OCI-LY3 (cell line): ENCODE data around the gene GPM6B.

ENCODE experiments used
- H2AFZ ChIP-seq: fragments of 200-600, 300-600 bp; shearing (Covaris generic); 2 replicates; pipeline ENCODE4 v1.6.0; 2014; ENCODE audit warnings: antibody characterized with exemption, low read depth, low read length
- H3K27ac ChIP-seq: fragments of 200-600, 300-600 bp; sonication (generic); 2 replicates; pipeline ENCODE4 v1.5.1; 2014; ENCODE audit warnings: mild to moderate bottlenecking, low read length, moderate library complexity, mixed read lengths
- H3K27me3 ChIP-seq: fragments of 200-600, 300-600 bp; sonication (generic); 2 replicates; pipeline ENCODE4 v1.6.1; 2014; ENCODE audit warnings: low read depth, low read length, mixed read lengths
- H3K36me3 ChIP-seq: fragments of 200-600, 300-600 bp; sonication (generic); replicated peaks from 2 replicates; pipeline ENCODE3; 2014; ENCODE audit warnings: low read depth, low read length, mixed read lengths
- H3K4me1 ChIP-seq: fragments of 300-600, 200-600 bp; sonication (generic); 2 replicates; pipeline ENCODE4 v1.6.1; 2014; ENCODE audit warnings: low read length, mixed read lengths
- H3K4me2 ChIP-seq: fragments of 200-600, 300-600 bp; sonication (generic); 2 replicates; pipeline ENCODE4 v1.6.1; 2014; ENCODE audit warnings: low read length, mixed read lengths
- H3K4me3 ChIP-seq: fragments of 300-600, 200-600 bp; sonication (generic); 2 replicates; pipeline ENCODE4 v1.5.1; 2014; ENCODE audit warnings: antibody characterized with exemption, mild to moderate bottlenecking, low read length, moderate library complexity
- H3K79me2 ChIP-seq: fragments of 300-600, 200-600 bp; shearing (Covaris generic); 2 replicates; pipeline ENCODE4 v1.6.1; 2014; ENCODE audit warnings: mild to moderate bottlenecking, low read length, mixed read lengths
- H3K9ac ChIP-seq: fragments of 300-600, 200-600 bp; shearing (Covaris generic); 2 replicates; pipeline ENCODE4 v1.6.0; 2014; ENCODE audit warnings: mild to moderate bottlenecking, low read length, moderate library complexity
- H3K9me3 ChIP-seq: fragments of 200-600, 300-600 bp; shearing (Covaris generic); 2 replicates; pipeline ENCODE4 v1.6.1; 2014; ENCODE audit warnings: low read length, mixed read lengths; ENCODE audit not compliant: insufficient read depth
- H4K20me1 ChIP-seq: fragments of 200-600, 300-600 bp; sonication (generic); 2 replicates; pipeline ENCODE4 v1.6.1; 2016; ENCODE audit warnings: low read length, mixed read lengths; ENCODE audit not compliant: insufficient read depth
- CTCF ChIP-seq: fragments of 200-600, 300-600 bp; sonication (generic); IDR thresholded peaks from 2 replicates; pipeline ENCODE4 v1.5.1; 2014; ENCODE audit warnings: antibody characterized with exemption, low read length, low read depth
- EZH2phosphoT487 ChIP-seq: fragments of 200-600 bp; shearing (Covaris generic); IDR thresholded peaks from 2 replicates; pipeline ENCODE4 v1.6.1; 2018; ENCODE audit warnings: antibody characterized with exemption, mixed run types, low read depth

The GPM6B gene

GRCh38 chrX:13821738-13822137 lies 4.8 kb upstream of the GPM6B start:
- TF ChIP-seq EZH2phosphoT487 (no peak), CTCF (no peak)
- no peaks in the 10 kb centered on the region for H3K27me3 ChIP-seq
- H3K4me3 ChIP-seq: no peak overlapping the region

GRCh38 chrX:13816176-13816575 lies 717 bp downstream of the GPM6B start:
- Histone ChIP-seq H3K79me2 (no peaks in the 10 kb centered on the region; the same call in 1 of the 2 replicates), H3K9ac (no peak overlapping the region), H3K4me2 (no peak overlapping the region), H3K9me3 (no peaks in the 10 kb centered on the region), H2AFZ (no peak overlapping the region), H3K27me3 (no peaks in the 10 kb centered on the region), H3K36me3 (no peaks in the 10 kb centered on the region), H3K27ac (no peak overlapping the region), H3K4me3 (no peak overlapping the region), H4K20me1 (no peaks in the 10 kb centered on the region), H3K4me1 (no peaks in the 10 kb centered on the region)
- TF ChIP-seq CTCF (no peak), EZH2phosphoT487 (no peak)

More at GRCh38 chrX:13821738-13822137, 4.8 kb upstream of the GPM6B start:
- H3K4me1 ChIP-seq: no peaks in the 10 kb centered on the region
- no peaks in the 10 kb centered on the region for H4K20me1 ChIP-seq
- H3K9ac ChIP-seq: no peak overlapping the region
- H3K27ac ChIP-seq: no peak overlapping the region
- no peaks in the 10 kb centered on the region for H3K9me3 ChIP-seq
- H3K79me2 ChIP-seq: no peaks in the 10 kb centered on the region; the same call in 1 of the 2 replicates
- H3K36me3 ChIP-seq: no peaks in the 10 kb centered on the region
- no peak overlapping the region for H2AFZ ChIP-seq
- no peak overlapping the region for H3K4me2 ChIP-seq

GRCh38 chrX:13815664-13816063 lies 1.2 kb downstream of the GPM6B start:
- H3K9me3 ChIP-seq: no peaks in the 10 kb centered on the region
- H3K9ac ChIP-seq: no peak overlapping the region
- no peaks in the 10 kb centered on the region for H3K36me3 ChIP-seq
- no peaks in the 10 kb centered on the region for H4K20me1 ChIP-seq
- H2AFZ ChIP-seq: no peak overlapping the region
- H3K4me1 ChIP-seq: no peaks in the 10 kb centered on the region
- H3K27me3 ChIP-seq: no peaks in the 10 kb centered on the region
- no peak overlapping the region for H3K27ac ChIP-seq
- H3K79me2 ChIP-seq: no peaks in the 10 kb centered on the region; the same call in 1 of the 2 replicates
- H3K4me2 ChIP-seq: no peak overlapping the region
- no peak for TF ChIP-seq EZH2phosphoT487
- TF ChIP-seq CTCF: no peak
- no peak overlapping the region for H3K4me3 ChIP-seq

GRCh38 chrX:13808865-13809264 lies 8.0 kb downstream of the GPM6B start:
- Histone ChIP-seq H3K79me2 (no peaks in the 10 kb centered on the region), H3K4me1 (no peaks in the 10 kb centered on the region), H3K27ac (no peak overlapping the region), H3K9ac (no peak overlapping the region), H3K4me2 (no peak overlapping the region), H4K20me1 (no peaks in the 10 kb centered on the region), H2AFZ (no peak overlapping the region), H3K4me3 (no peak overlapping the region), H3K9me3 (no peaks in the 10 kb centered on the region), H3K36me3 (no peaks in the 10 kb centered on the region), H3K27me3 (no peaks in the 10 kb centered on the region)
- TF ChIP-seq EZH2phosphoT487: no peak
- TF ChIP-seq CTCF: no peak
